HG03432 (cell line): ENCODE results near the gene FOXO4.

ENCODE experiments used
- ATAC-seq: cut with Tn5 transposase; IDR thresholded peaks from one replicate; pipeline ENCODE4 v1.9.1; 2021; ENCODE audit warnings: mild to moderate bottlenecking, moderate library complexity; ENCODE audit not compliant: unreplicated experiment

Gene FOXO4

DNA sequence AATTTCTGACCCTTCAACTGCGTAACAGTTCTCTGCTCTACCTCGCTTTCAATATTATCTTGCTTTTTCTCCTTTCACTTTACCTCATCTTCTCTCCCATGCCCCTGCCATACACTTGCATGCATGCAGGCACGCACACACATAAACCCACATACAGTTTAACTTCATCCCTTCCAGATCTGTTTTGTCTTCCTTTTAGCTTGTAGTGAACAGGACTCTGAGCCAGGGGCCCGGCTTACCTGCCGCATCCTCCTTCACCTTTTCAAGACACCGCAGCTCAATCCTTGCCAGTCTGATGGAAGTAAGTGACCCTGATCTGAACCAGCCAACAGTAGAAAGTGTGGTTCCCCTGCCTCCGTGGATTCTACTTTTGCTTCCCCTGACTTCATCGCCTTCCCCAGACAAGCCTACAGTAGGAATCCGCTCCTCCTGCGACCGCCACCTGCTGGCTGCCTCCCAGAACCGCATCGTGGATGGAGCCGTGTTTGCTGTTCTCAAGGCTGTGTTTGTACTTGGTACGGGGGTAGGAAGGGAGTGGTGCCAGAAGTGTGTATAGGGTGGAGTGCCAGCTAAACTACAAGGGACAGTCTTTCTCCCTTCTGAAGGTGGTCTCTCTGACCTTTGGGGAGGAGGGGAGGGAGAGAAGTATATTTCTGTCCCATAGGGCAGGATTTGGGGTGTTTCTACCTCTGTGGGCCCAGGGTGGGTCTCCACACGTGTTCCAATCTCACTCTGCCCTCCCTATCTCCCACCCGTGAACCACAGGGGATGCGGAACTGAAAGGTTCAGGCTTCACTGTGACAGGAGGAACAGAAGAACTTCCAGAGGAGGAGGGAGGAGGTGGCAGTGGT, 33.5 kb downstream of the FOXO4 start:
- peak; percentile 82 for ATAC-seq

DNA sequence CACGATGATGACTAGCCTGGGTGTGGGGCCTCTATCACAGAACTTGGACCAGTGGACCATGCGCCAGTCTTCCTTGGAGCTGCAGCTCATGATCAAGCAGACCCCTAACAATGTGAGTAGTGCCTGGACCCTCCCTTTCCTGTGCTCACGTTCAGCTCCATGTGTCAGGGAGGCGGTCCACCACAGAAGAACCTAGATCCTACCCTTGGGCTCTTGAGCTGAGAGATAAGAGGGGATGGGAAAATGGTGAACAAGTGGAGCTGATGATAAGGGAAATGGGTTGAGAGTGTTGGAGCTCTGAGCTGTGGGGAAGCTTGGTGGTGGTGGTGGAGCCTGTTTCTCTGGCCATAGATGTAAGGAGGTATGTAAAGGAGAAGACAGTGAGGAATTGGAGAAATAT, 35.9 kb downstream of the FOXO4 start:
- no peak for ATAC-seq

DNA sequence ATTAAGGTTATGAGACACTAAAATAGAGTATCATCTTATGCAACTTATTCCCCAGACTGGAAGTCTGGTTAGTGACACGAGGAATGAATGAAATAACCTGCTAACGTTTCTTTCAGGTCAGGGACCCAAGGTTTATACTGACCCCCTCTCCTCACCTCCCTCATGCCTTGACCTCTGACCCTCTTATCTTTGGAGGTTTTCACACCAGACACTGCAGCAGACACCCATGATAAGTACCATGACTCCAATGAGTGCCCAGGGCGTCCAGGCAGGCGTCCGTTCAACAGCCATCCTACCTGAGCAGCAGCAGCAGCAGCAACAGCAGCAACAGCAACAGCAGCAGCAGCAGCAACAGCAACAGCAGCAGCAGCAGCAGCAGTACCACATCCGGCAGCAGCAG, 44.8 kb downstream of the FOXO4 start:
- ATAC-seq, result no peak

DNA sequence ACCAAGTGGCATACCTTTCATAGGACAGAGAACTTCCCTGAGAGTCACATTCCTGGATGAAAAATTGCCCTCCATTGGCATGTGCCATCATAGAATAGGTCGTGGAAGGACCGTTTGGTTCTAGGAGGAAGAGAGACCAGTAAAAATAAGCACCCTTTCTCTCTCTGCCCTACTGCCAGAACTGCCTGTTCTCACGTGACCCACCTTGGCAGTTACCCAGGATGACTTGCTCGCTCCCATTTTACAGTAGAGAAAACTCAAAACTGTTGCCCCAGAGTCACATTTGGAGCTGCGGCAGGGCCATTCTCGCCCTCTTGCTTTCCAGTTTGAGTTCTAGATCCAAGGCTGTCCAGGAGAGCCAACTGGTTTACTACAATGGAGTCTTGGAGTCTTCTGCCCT, 47.9 kb downstream of the FOXO4 start:
- ATAC-seq, result no peak

DNA sequence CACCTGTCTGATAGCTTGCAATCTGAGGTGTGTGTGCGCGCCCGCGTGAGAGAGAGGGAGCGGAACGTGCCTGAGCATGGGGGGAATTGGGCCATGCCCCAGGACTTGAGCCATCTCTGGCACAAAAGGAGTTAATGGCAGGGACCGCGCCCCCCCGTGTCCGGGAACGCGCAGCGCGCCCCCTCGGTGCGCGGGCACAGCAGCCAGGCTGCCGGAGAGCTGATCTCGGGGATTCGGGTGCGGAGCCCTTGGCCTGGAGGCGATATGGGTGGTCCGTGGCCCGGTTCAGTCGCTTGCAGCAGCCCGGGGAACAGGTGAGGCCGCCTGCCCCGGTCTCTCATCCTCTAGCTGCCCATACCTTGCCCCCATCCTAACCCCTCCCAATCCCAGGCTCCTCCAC, 49.0 kb downstream of the FOXO4 start, which contains the start of gene NLGN3:
Gene NLGN3, plus strand, starts transcription at position 191 of the 400 bp plus-strand sequence. CDS start 2,909 bp downstream, outside the sequence.
- ATAC-seq, result no peak

DNA sequence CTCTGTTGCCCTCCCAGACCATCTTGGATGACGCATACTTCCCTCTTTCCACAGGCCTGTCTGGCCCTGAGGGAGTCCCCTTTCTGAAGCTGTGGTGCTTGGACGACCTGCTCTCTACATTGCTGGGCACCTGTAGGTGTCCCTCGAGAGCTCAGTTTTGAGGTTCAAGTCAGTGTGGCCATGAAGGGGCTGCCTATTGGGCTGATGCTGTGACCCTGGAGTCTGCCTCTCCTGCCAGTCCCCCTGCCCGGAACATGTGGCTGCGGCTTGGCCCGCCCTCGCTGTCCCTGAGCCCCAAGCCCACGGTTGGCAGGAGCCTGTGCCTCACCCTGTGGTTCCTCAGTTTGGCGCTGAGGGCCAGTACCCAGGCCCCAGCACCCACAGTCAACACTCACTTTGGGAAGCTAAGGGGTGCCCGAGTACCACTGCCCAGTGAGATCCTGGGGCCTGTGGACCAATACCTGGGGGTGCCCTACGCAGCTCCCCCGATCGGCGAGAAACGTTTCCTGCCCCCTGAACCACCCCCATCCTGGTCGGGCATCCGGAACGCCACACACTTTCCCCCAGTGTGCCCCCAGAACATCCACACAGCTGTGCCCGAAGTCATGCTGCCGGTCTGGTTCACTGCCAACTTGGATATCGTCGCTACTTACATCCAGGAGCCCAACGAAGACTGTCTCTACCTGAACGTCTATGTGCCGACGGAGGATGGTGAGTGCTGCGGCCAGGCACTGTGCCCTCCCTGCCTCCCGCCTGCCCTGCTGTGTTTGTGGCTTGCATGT, 52.0 kb downstream of the FOXO4 start:
- ATAC-seq, result no peak

DNA sequence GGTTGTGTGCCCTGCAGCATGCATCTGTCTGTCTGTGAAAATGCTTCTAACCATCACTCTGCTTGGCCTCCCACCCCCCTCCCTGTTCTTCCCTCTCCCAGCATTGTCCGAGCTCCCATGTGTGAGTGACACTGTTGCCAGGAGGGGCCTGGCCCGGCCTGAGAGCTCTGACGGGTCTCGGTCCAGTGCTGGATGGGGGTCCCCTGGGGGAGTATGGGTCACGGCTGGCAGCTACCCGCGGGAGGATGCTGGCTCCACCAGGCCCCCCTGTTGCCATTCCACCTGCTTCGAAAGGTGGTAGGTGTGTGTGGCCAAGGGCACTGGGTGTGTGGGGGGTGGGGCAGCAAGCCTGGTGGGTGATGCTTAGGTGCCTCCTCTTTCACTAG, 52.6 kb downstream of the FOXO4 start:
- no peak for ATAC-seq

DNA sequence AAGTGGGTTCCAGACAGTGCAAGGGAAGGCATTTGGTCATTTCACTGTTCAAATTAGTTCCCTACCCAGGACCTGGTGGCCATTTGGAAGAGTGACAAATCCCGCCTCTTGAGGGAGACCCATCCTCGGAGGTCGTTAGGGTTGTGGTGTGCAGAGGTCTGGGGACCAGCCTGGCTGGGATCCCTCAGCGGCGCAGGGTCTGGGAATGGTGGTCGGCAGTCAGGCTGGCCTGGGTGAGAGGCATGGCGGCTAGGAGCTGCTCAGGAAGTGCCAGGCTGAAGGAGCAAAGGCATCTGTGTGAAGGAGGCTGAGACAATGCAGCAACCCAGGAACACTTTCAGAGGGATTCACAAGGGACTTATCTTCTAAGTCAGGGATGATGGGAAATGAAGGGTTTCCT, 55.7 kb downstream of the FOXO4 start:
- no peak for ATAC-seq
